HL-60 (cell line): Measurements from ENCODE around the gene ACTA1.

Experiments used
- DNase-seq, 2 experiments: peaks; one replicate each; pipeline ENCODE4 v3.0.0-alpha.2; 2010 to 2020; ENCODE audit warnings: low read depth in 1 of 2, low spot score in 1 of 2
- H3K27ac ChIP-seq: fragments of 250-450 bp; sonication (Bioruptor Pico); replicated peaks from 2 replicates; pipeline ENCODE4 v1.5.1; 2020; ENCODE audit warnings: mild to moderate bottlenecking, moderate library complexity
- H3K27me3 ChIP-seq: fragments of 250-450 bp; sonication (Bioruptor Pico); 2 replicates; pipeline ENCODE4 v1.5.1; 2021; ENCODE audit warnings: mild to moderate bottlenecking, moderate library complexity; ENCODE audit not compliant: insufficient read depth, poor library complexity, severe bottlenecking
- H3K4me3 ChIP-seq: replicated peaks from 2 replicates; pipeline ENCODE4 v1.5.1; 2011; ENCODE audit warnings: mild to moderate bottlenecking, control low read depth, low read length; ENCODE audit not compliant: insufficient read depth
- GABPA ChIP-seq: IDR thresholded peaks from 2 replicates; pipeline ENCODE4 v1.6.1; 2012; ENCODE audit warnings: low read depth
- POLR2AphosphoS5 ChIP-seq: IDR thresholded peaks from 2 replicates; pipeline ENCODE4 v1.6.1; 2012; ENCODE audit warnings: low read depth
- SPI1 ChIP-seq: IDR thresholded peaks from 2 replicates; pipeline ENCODE4 v1.6.1; 2012; ENCODE audit warnings: low read depth, mild to moderate bottlenecking, borderline replicate concordance
- TF ChIP-seq, protein P1 (sequence below): IDR thresholded peaks from one replicate; pipeline ENCODE4 v1.5.1; 2011; ENCODE audit warnings: low read length, control low read depth, inconsistent platforms; ENCODE audit not compliant: insufficient read depth
- TF ChIP-seq, protein P2 (sequence below): IDR thresholded peaks from 2 replicates; pipeline ENCODE4 v1.6.1; 2012; ENCODE audit warnings: low read depth; ENCODE audit not compliant: insufficient replicate concordance

ACTA1 gene

DNA sequence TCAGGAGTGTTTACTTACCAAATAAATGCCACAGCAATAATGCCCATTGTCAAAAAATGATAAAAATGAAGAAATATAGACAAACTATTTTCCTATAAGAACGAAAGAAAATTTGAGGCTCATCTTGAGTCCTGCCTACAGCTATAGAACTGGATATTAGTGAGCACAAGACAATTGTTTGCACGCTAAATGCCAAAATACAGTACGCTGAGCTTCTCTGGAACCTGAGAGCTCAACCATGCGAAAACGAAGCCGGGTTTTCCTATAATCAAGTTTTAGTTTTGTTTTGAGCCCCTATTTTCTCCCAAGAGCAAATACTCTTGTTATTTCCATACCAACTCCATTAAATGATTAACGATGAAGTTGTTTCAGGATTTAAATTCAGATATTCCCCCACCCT is 49.1 kb downstream of the ACTA1 start:
- TF ChIP-seq, protein P1, sequence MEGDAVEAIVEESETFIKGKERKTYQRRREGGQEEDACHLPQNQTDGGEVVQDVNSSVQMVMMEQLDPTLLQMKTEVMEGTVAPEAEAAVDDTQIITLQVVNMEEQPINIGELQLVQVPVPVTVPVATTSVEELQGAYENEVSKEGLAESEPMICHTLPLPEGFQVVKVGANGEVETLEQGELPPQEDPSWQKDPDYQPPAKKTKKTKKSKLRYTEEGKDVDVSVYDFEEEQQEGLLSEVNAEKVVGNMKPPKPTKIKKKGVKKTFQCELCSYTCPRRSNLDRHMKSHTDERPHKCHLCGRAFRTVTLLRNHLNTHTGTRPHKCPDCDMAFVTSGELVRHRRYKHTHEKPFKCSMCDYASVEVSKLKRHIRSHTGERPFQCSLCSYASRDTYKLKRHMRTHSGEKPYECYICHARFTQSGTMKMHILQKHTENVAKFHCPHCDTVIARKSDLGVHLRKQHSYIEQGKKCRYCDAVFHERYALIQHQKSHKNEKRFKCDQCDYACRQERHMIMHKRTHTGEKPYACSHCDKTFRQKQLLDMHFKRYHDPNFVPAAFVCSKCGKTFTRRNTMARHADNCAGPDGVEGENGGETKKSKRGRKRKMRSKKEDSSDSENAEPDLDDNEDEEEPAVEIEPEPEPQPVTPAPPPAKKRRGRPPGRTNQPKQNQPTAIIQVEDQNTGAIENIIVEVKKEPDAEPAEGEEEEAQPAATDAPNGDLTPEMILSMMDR: no peak
- TF ChIP-seq SPI1 (no peak), POLR2AphosphoS5 (no peak), GABPA (no peak)
- TF ChIP-seq, protein P2, sequence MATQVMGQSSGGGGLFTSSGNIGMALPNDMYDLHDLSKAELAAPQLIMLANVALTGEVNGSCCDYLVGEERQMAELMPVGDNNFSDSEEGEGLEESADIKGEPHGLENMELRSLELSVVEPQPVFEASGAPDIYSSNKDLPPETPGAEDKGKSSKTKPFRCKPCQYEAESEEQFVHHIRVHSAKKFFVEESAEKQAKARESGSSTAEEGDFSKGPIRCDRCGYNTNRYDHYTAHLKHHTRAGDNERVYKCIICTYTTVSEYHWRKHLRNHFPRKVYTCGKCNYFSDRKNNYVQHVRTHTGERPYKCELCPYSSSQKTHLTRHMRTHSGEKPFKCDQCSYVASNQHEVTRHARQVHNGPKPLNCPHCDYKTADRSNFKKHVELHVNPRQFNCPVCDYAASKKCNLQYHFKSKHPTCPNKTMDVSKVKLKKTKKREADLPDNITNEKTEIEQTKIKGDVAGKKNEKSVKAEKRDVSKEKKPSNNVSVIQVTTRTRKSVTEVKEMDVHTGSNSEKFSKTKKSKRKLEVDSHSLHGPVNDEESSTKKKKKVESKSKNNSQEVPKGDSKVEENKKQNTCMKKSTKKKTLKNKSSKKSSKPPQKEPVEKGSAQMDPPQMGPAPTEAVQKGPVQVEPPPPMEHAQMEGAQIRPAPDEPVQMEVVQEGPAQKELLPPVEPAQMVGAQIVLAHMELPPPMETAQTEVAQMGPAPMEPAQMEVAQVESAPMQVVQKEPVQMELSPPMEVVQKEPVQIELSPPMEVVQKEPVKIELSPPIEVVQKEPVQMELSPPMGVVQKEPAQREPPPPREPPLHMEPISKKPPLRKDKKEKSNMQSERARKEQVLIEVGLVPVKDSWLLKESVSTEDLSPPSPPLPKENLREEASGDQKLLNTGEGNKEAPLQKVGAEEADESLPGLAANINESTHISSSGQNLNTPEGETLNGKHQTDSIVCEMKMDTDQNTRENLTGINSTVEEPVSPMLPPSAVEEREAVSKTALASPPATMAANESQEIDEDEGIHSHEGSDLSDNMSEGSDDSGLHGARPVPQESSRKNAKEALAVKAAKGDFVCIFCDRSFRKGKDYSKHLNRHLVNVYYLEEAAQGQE: no peak
- no peak for DNase-seq
- H3K27me3 ChIP-seq: no peaks in the 10 kb centered on the region
- H3K4me3 ChIP-seq: no peak overlapping the region
- H3K27ac ChIP-seq: no peak overlapping the region

DNA sequence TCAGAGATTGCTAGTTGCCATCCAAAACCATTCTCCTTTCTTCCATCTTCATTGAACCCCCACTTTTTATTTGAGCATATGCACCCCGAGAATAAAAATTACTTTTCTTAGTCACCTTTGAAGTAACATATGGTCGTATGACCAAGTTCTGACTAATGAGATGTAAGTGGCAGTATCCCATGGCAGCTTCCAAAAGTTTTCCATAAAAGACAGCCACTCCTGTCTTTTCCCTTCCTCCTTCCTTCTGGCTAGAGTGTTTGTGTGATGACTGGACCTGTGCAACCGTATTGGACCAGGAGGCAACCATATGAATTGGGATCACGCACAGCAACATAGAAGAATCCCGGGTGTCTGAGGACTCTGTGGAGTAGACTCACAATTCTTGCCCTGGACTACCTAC is 49.9 kb downstream of the ACTA1 start:
- Histone ChIP-seq H3K27me3 (no peaks in the 10 kb centered on the region), H3K4me3 (no peak overlapping the region), H3K27ac (no peak overlapping the region)
- TF ChIP-seq SPI1 (no peak), POLR2AphosphoS5 (no peak), GABPA (no peak)
- TF ChIP-seq, protein P2: no peak
- TF ChIP-seq, protein P1: no peak
- DNase-seq: no peak

DNA sequence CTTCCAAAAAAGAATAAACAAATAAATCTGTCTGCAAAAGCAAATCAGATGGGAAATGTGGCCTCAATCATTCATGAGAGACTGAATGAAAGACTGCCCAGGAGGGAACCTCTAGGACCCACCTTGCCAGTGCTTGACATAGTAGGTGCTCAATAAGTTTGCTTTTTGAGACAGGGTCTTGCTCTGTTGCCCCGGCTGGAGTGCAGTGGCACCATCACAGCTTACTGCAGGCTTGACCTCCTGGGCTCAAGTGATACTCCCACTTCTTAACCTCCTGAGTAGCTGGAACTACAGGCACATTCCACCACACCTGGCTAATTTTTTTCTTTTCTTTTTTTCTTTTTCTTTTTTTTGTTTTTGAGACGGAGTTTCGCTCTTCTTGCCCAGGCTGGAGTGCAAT is 50.7 kb downstream of the ACTA1 start:
- TF ChIP-seq, protein P1: no peak
- TF ChIP-seq POLR2AphosphoS5 (no peak), SPI1 (no peak), GABPA (no peak)
- TF ChIP-seq, protein P2: no peak
- Histone ChIP-seq H3K4me3 (no peak overlapping the region), H3K27me3 (no peaks in the 10 kb centered on the region), H3K27ac (no peak overlapping the region)
- no peak for DNase-seq
